SK-N-SH treated with all-trans-retinoic acid at 6 μM for 48 hours (cell line): ENCODE measurements around the gene KIAA1328.

Experiments used
- ZFP30 ChIP-seq: fragments of 450-650 bp; formaldehyde crosslinking; IDR thresholded peaks from 2 replicates; pipeline ENCODE4 v1.5.0; 2022; ENCODE audit warnings: mild to moderate bottlenecking, moderate library complexity
- TF ChIP-seq, protein P1 (sequence below): fragments of 250-450 bp; sonication (Bioruptor Pico); IDR thresholded peaks from 2 replicates; pipeline ENCODE4 v1.5.1; 2020; ENCODE audit warnings: low read depth, mild to moderate bottlenecking, moderate library complexity

DNA sequence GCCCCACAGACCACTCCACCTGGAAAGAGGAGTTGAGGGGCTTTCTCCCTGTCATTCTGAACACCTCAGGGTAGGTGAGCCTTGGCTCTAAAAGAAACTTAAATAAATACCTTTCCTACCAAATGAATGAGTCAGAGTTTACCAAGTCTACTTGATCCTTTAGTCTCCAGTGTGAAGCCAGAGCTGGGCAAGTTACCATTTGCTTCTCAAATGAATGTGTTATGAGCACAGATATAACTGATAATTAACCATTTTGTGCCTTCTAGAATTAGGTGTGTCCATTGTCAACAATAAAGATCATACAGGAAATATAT lies 347.7 kb downstream of the KIAA1328 start:
- TF ChIP-seq, protein P1, sequence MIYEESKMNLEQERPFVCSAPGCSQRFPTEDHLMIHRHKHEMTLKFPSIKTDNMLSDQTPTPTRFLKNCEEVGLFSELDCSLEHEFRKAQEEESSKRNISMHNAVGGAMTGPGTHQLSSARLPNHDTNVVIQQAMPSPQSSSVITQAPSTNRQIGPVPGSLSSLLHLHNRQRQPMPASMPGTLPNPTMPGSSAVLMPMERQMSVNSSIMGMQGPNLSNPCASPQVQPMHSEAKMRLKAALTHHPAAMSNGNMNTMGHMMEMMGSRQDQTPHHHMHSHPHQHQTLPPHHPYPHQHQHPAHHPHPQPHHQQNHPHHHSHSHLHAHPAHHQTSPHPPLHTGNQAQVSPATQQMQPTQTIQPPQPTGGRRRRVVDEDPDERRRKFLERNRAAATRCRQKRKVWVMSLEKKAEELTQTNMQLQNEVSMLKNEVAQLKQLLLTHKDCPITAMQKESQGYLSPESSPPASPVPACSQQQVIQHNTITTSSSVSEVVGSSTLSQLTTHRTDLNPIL (CRISPR knock-in tag) = no peak
- no peak for TF ChIP-seq ZFP30 (CRISPR knock-in tag)
